ENCODE data around the gene TUSC7.

DNA sequence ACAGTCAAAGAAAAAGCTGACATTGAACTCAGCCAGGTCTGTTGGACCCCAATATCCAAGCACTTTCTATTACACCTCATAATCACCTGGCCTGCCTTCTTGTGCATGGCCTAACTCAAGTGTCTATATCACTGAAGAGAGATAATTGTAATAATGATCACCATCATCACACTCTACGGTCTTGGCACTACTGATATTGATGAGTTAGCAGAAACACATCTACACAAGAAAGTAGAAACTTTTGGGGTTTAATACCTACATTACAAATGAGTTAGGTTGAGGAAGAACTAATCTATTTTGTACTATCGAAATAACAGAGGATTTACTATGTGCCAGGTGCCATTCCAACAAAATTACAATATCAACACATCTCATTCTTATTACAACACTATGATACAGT, 30.7 kb downstream of the TUSC7 start:
- TF ChIP-seq, protein P1, sequence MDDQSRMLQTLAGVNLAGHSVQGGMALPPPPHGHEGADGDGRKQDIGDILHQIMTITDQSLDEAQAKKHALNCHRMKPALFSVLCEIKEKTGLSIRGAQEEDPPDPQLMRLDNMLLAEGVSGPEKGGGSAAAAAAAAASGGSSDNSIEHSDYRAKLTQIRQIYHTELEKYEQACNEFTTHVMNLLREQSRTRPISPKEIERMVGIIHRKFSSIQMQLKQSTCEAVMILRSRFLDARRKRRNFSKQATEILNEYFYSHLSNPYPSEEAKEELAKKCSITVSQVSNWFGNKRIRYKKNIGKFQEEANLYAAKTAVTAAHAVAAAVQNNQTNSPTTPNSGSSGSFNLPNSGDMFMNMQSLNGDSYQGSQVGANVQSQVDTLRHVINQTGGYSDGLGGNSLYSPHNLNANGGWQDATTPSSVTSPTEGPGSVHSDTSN (CRISPR knock-in tag; IDR thresholded peaks at IDR 0.05) = no peak
- TF ChIP-seq ZNF274 (IDR thresholded peaks at IDR 0.05; ENCODE audit: low read length) (no peak), ZNF274 (tag by site-specific recombination; IDR thresholded peaks at IDR 0.05; ENCODE audit: borderline replicate concordance) (no peak), ZNF311 (tag by site-specific recombination; IDR thresholded peaks at IDR 0.05; ENCODE audit: borderline replicate concordance) (no peak)
- TF ChIP-seq, protein P2, sequence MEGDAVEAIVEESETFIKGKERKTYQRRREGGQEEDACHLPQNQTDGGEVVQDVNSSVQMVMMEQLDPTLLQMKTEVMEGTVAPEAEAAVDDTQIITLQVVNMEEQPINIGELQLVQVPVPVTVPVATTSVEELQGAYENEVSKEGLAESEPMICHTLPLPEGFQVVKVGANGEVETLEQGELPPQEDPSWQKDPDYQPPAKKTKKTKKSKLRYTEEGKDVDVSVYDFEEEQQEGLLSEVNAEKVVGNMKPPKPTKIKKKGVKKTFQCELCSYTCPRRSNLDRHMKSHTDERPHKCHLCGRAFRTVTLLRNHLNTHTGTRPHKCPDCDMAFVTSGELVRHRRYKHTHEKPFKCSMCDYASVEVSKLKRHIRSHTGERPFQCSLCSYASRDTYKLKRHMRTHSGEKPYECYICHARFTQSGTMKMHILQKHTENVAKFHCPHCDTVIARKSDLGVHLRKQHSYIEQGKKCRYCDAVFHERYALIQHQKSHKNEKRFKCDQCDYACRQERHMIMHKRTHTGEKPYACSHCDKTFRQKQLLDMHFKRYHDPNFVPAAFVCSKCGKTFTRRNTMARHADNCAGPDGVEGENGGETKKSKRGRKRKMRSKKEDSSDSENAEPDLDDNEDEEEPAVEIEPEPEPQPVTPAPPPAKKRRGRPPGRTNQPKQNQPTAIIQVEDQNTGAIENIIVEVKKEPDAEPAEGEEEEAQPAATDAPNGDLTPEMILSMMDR (tag by site-specific recombination; IDR thresholded peaks at IDR 0.05) = no peak

Data from HEK293 (cell line).